ENCODE results near the gene RASGEF1C.

DNA sequence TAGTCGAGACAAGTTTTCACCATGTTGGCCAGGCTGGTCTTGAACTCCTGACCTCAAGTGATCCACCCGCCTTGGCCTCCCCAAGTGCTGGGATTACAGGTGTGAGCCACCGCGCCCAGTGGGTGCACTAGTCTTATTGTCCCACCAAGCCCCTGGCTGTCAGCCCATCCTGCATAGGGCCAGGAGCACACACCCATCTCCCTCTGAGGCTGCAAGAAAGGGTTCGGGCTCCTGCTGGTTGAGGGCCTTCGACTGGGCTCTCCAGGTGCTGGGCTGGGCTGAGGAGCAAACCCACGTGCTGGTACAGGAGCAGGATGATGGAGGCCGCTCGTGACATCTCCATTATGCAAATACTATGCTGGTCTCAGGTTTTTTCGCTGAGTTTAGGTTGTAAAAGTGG is 112.4 kb downstream of the RASGEF1C start:
- TF ChIP-seq, protein P1, sequence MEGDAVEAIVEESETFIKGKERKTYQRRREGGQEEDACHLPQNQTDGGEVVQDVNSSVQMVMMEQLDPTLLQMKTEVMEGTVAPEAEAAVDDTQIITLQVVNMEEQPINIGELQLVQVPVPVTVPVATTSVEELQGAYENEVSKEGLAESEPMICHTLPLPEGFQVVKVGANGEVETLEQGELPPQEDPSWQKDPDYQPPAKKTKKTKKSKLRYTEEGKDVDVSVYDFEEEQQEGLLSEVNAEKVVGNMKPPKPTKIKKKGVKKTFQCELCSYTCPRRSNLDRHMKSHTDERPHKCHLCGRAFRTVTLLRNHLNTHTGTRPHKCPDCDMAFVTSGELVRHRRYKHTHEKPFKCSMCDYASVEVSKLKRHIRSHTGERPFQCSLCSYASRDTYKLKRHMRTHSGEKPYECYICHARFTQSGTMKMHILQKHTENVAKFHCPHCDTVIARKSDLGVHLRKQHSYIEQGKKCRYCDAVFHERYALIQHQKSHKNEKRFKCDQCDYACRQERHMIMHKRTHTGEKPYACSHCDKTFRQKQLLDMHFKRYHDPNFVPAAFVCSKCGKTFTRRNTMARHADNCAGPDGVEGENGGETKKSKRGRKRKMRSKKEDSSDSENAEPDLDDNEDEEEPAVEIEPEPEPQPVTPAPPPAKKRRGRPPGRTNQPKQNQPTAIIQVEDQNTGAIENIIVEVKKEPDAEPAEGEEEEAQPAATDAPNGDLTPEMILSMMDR (IDR thresholded peaks at IDR 0.05): no peak
- TF ChIP-seq POLR2A (IDR thresholded peaks at IDR 0.05): no peak
